ENCODE results near the gene MBNL1.

GRCh38 chr3:152513301-152513960 lies 244.7 kb downstream of the MBNL1 start:
- TF ChIP-seq CTCF (IDR thresholded peaks at IDR 0.05) (no peak), POLR2A (IDR thresholded peaks at IDR 0.05) (no peak)
